Right cardiac atrium (tissue), 5 donors: ENCODE measurements around the gene SLC8A2. TPM values are rescaled to one million over a fixed set of nuclear protein-coding genes. Genes with fewer than 3 reads are reported as not detected.
A peak's percentile ranks its signal among the peaks of the same experiment; 100 is the strongest.

Experiments used
- ATAC-seq, 2 donors: fragments of 200-7000 bp; cut with Tn5 transposase; one replicate each; pipeline versions ENCODE4 v1.8.0 to v1.9.1; 2020; ENCODE audit warnings: moderate library complexity in 2 of 2, mild to moderate bottlenecking in 1 of 2
- DNase-seq, 3 donors: peaks; one replicate each; pipeline ENCODE4 v3.0.0-alpha.2; 2020
- H3K27ac ChIP-seq: one replicate; pipeline ENCODE4 v1.5.1; 2013; ENCODE audit warnings: mild to moderate bottlenecking, low read length, control low read depth, moderate library complexity
- H3K27me3 ChIP-seq: one replicate; pipeline ENCODE4 v1.6.1; 2013; ENCODE audit not compliant: control insufficient read depth, insufficient read depth
- H3K4me1 ChIP-seq: one replicate; pipeline ENCODE4 v1.6.1; 2013; ENCODE audit warnings: low read length; ENCODE audit not compliant: control insufficient read depth, insufficient read depth
- H3K4me3 ChIP-seq: one replicate; pipeline ENCODE4 v1.5.1; 2013; ENCODE audit warnings: low read length, control low read depth
- H3K9me3 ChIP-seq: one replicate; pipeline ENCODE4 v1.6.1; 2013; ENCODE audit warnings: low read length; ENCODE audit not compliant: control insufficient read depth
- WGBS: extraction: QIAGEN DNeasy Blood & Tissue Kit; methylation state at CpG from one replicate; pipeline ENCODE4 v1.1.7; 2013; 5-methylcytosine and 5-hydroxymethylcytosine counted together
- intact Hi-C, 4 donors: fragments of 100-400 bp; cut with DNase I; formaldehyde crosslinking; loops; one replicate each; pipeline versions ENCODE4 v1.11.0 to v1.14.0; 2022 to 2023
- polyA plus RNA-seq: library from polyadenylated mRNA; stranded (reverse); fragments of 200-250 nt; gene quantifications from one replicate; pipeline ENCODE4 v1.2.3, GENCODE V29; 2013
- total RNA-seq, 4 donors: library from RNA; stranded (reverse); fragmentation: NEBNext Ultra II Directional; extraction: Animal tissue kit (Norgen Biotek cat#: 25700); gene quantifications; one replicate each; pipeline ENCODE4 v1.2.1, GENCODE V29; 2021
- donor health status: healthy with polysubstance abuse.
- donor health status: DM: no; HTN: yes; CAD: no.
- donor health status: DM: no; HTN: no; CAD: no.
- donor health status: DM: no; HTN: yes; CAD: no; lungs with severe emphysema.
- donor health status: DM: yes; HTN: yes; CAD: no.

Gene SLC8A2
- total and polyA plus RNA-seq, 5 donors = 0.09 to 0.36 (median 0.26) TPM; not detected in 2

DNA sequence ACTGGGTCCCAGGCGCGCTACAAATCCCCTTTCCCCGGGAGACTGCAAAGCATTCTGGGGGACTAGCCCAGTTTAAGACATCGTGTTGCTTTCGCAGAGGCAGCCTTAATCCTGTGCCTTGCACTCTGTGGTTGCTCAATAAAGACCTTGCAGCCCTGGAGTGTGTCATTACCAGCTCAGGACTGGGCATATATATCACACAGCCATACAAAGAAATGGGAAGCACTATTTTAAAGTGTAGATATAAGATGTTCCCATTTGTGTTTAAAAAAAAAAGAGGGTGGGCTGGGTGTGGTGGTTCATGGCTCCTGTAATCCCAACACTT is 32.1 kb upstream of the SLC8A2 start:
- Histone ChIP-seq H3K9me3 (no peaks in the 10 kb centered on the region), H3K4me1 (peaks cover 15% of the 10 kb centered on the region), H3K4me3 (no peak overlapping the region), H3K27me3 (no peaks in the 10 kb centered on the region), H3K27ac (no peak overlapping the region)
- intact Hi-C loops = loop anchor here in 1 of 4 donors (10.0 kb wide), 1 partner anchor 191 kb away; no protein-coding TSS in a partner anchor
- ATAC-seq = no peak
- no peak for DNase-seq
- WGBS = 71% methylated on average over 5 of the region's 5 CpGs

DNA sequence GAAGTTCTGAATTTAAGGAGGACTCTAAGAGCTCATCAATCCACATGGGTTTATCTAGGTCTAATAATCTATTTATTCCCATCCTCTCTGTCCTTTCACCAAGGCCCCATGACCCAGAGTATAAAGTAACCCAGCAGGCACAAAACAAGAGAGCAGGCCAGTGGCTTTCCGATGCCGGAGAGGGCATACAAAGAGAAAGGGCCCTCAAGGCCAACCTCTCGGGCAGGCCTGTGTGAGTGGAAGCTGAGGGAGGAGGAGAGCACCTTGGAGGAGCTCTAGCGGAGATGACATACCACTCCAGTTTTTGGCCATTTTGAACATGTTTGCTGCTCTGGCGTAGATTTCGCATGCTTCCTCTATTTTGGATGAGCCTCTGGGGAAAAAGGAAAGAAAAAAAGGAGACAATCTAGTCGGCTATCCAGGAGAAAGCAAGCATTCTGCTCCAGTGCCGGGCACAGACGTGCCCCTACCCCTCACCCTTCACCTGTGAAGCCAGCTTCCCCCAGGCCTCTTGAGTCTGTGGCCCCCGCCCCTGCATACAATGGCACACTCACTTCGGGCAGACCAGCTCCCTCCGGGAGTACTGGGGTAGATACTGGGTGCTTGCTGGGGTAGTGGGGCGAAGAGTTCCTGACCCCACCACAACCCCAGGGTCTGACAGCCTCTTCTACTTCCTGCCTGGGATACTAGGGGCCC is 31.6 kb upstream of the SLC8A2 start:
- no peak overlapping the region for H3K27ac ChIP-seq
- peaks cover 12% of the 10 kb centered on the region for H3K4me1 ChIP-seq
- DNase-seq (peak in 1 of 3 donors; percentile 24), ATAC-seq (no peak)
- no peaks in the 10 kb centered on the region for H3K9me3 ChIP-seq
- no peak overlapping the region for H3K4me3 ChIP-seq
- 88% methylated on average over 13 of the region's 13 CpGs for WGBS
- no peaks in the 10 kb centered on the region for H3K27me3 ChIP-seq
- intact Hi-C loops = loop anchor here in 1 of 4 donors (10.0 kb wide), 1 partner anchor 192 kb away; no protein-coding TSS in a partner anchor

DNA sequence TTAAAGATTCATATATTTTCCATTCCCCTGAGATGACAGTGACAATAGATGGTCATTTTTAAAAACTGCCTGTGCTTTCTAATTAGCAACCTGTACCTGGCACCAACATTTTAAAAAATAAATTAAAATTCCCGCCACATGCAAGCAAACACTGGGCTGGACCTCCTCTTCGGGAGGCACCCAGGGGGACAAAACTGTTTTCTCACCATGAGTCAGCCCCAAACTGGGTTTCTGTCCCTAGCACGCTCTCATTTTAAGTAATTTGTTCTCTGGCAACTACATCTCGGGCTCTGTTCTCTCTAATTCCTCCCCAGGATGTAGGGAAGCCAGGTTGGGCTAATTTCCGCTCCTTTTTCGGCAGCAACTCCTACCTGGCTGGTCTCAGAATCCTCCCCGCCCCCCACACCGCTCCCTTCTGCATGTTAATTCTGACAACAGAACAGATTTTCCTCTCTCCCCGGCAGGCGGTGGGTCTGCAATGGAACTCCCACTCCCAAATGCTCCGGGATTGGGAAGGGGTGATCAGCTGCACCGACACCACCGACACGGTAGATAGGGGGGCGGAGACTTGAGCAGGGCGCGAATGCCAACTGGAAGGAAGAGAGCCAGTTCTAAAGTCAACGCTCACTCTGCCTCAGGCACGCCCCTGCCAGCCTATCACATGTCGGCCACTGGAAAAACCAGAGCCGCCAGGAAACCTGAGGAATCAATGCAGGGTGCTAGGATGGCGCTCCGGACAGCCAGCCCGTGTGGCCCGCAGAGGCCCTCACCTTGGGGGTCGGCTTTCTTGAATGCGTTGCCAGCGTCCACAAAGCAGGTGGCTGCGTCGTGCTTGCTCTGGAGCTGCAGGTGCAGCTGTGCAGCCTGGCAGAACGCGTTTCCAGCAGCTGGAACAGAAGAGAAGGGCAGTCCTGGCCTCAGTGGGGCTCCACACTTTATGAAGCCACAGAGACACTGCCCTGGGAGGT is 28.5 kb upstream of the SLC8A2 start:
- intact Hi-C loops = loop anchor here in 1 of 4 donors (10.0 kb wide), 1 partner anchor 195 kb away; no protein-coding TSS in a partner anchor
- H3K27ac ChIP-seq = no peak overlapping the region
- WGBS = 87% methylated on average over 32 of the region's 32 CpGs
- ATAC-seq (no peak), DNase-seq (peak in 1 of 3 donors; percentile 31)
- H3K4me1 ChIP-seq = no peaks in the 10 kb centered on the region
- H3K4me3 ChIP-seq = no peak overlapping the region
- H3K9me3 ChIP-seq = no peaks in the 10 kb centered on the region
- no peaks in the 10 kb centered on the region for H3K27me3 ChIP-seq

DNA sequence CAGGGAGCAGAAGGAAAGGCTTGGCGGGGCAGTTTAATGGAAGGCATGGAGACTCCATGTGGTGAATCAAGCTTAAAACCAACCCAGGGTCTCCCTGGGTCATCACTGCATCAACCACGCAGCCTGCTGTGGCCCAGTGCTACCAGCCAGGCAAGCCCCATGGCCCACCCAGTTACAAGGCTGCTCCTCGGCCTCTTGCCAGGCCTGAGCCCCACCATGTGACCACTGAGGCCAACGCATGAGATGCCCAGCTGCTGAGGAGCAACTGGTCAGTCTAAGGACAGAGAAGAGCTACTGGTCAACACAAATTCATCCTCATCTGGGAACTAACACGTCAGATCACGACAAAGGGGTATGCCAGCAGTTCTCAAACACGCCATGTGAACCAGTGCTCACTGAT is 27.7 kb upstream of the SLC8A2 start:
- H3K4me1 ChIP-seq = no peaks in the 10 kb centered on the region
- ATAC-seq = no peak
- intact Hi-C loops = no loop called here

DNA sequence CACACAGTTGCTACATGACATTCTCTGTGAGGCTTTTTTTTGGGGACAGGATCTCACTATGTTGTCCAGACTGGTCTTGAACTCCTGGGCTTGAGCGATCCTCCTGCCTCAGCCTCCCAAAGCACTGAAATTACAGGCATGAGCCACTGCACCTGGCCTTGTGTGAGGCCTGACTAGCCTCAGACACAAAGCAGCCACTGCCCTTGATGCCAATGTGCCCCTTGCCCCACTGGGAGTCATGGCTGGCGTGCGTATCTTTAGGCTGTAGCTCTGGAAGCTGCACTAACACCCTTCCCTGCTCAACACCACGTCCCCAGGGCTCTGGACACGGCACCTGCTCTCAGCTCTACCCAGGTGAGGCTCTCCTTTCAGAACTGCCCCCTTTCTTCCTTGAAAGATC is 26.9 kb upstream of the SLC8A2 start:
- Histone ChIP-seq H3K4me1 (no peaks in the 10 kb centered on the region), H3K27ac (no peak overlapping the region), H3K4me3 (no peak overlapping the region), H3K27me3 (no peaks in the 10 kb centered on the region), H3K9me3 (no peaks in the 10 kb centered on the region)
- peak in 1 of 3 donors; percentile 1 for DNase-seq
- WGBS = 92% methylated on average over 5 of the region's 5 CpGs
- intact Hi-C loops = no loop called here
- ATAC-seq = no peak

More for the DNA sequence above, 27.7 kb upstream of the SLC8A2 start:
- H3K27me3 ChIP-seq = no peaks in the 10 kb centered on the region
- no peak for DNase-seq
- no peak overlapping the region for H3K27ac ChIP-seq
- H3K9me3 ChIP-seq = no peaks in the 10 kb centered on the region
- 90% methylated on average over 7 of the region's 7 CpGs for WGBS
- no peak overlapping the region for H3K4me3 ChIP-seq

DNA sequence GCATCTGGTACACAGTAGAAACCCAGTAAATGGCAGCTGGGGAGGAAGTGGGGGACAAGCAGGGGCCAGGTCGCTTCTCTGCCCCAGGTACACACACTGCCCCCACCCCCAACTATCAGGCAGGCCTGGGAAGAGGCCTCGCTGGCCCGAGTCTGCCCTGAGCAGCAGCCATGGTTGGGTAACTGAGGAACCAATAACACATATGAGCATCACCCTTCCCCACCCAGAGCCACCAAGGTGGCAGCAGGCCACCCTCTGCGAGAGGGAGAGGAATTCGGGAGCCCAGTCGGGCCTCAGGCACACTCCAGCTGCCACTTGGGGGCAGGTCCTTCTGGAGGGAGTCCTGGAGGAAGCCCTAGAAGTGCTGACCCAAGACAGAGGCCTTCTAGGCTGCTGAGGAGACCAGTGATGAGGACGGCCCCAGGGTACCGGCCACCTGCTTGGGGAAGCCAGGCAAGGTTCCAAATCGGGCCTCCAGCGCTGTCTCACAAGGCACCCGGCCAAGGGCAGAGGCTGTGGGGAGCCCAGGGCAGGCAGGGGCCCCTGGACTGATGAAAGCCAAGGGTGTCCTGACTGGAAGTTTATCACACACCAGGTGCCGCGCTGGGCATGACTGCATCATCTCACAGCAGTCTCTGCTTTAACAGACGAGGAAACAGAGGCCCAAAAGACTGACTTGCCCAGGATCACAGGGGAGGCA is 26.3 kb upstream of the SLC8A2 start:
- Histone ChIP-seq H3K4me1 (no peaks in the 10 kb centered on the region), H3K27me3 (no peaks in the 10 kb centered on the region), H3K27ac (no peak overlapping the region), H3K4me3 (no peak overlapping the region), H3K9me3 (no peaks in the 10 kb centered on the region)
- intact Hi-C loops = no loop called here
- ATAC-seq (no peak), DNase-seq (peak in 1 of 3 donors; percentile 64)
- 70% methylated on average over 14 of the region's 14 CpGs for WGBS

DNA sequence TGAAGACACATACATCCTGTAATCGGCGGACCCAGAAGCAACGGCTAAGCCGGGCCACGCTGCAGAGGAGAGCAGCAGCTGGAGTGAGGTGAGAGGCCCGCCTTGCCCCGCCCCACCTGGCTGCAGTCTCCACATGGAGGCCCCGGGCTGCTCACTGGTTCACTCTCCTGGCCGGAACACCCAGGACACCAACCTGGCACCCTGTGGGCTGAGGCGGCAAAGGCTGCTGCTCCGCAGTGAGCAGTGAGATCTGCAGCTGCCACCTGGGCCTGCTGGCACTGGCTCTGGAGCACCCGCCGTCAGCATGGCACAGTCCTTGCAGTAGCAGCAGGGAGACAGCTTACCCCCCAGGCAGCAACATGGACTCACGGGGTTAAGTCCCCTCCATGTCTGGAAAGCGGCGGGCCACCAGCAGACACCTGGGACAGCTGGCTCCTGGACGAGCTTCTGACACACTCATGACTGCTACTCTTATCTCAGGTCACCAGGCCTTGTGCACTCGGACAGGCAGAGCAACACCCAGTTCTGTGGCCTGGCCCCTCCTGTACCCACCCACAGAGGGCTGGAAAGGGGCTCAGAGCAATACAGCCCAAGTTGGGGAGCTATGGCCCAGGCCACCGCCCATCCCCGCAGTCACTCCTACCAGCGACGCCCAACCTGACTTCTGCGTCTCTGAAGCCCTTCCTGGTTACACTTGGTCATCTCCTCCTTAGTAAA is 25.5 kb upstream of the SLC8A2 start:
- peak in 2 of 3 donors; percentile 41 to 44 for DNase-seq

DNA sequence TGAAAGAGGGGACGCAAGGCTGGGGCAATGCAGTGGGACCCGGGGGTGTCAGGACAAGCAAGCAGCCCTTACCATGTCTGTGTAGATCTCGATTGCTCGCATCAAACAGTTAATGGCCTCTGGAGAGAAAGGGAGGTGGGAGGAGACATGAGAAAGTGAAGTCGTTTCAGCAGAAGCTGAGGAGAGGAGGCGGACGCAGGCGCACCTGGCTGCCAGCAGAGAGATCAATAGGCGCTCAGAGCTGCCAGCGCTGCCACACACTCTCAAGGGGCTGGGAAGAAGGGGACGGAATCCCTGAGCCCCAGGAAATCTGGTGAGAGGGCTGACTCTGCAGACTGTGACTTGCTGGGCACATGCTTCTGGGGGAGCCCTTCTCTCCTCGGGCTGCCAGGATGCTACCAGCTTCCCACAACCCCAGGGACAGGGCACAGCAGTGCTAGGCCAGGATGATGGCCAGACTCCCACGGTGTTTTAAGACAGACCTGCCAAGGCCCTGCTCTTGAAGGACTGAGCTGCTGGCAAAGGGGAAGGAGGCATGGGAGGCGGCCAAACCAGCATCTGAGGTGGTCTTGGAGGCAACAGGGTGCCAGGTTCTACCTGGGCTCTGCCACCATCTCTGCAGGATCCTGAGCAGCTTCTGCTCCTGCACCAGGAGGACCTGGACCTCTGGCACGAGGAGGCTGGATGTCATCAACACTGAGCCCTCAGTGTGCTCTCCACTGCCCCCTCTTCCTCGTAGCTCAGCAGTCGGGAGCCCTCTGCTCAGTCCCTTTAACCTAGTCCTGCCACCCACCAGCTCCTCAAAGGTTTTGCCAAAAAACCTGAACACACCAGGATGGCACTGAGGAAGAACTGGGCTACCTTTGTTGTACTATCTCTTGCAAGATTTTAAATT is 24.0 kb upstream of the SLC8A2 start:
- Histone ChIP-seq H3K4me3 (no peak overlapping the region), H3K27me3 (no peaks in the 10 kb centered on the region)
- 75% methylated on average over 17 of the region's 17 CpGs for WGBS

More for the DNA sequence above, 25.5 kb upstream of the SLC8A2 start:
- Histone ChIP-seq H3K4me3 (no peak overlapping the region), H3K9me3 (no peaks in the 10 kb centered on the region), H3K4me1 (no peaks in the 10 kb centered on the region), H3K27me3 (no peaks in the 10 kb centered on the region), H3K27ac (no peak overlapping the region)
- intact Hi-C loops = no loop called here
- peak in 1 of 2 donors; percentile 7 for ATAC-seq
- WGBS = 78% methylated on average over 23 of the region's 23 CpGs

DNA sequence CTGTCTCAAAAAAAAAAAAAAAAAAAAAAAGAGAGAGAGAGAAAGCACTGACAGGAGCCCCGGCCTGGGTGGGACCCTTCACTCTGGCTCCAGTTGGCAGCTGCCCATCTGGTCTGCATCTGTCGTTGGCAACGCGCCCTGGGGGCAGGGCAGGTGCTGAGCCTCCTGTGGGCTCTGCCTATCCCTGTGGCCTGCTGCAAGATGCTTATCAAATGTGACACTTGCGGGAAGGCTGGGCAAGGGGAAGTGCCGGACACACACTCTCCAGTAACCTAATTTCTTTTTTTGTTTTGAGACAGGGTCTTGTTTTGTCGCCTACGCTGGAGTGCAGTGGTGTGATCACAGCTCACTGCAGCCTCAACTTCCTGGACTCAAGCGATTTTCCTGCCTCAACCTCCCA is 23.0 kb upstream of the SLC8A2 start:
- Histone ChIP-seq H3K27me3 (no peaks in the 10 kb centered on the region), H3K4me3 (no peak overlapping the region), H3K9me3 (no peaks in the 10 kb centered on the region), H3K4me1 (no peaks in the 10 kb centered on the region), H3K27ac (no peak overlapping the region)
- intact Hi-C loops = no loop called here
- ATAC-seq (no peak), DNase-seq (peak in 2 of 3 donors; percentile 68 to 69)
- 50% methylated on average over 9 of the region's 9 CpGs for WGBS

More for the DNA sequence above, 24.0 kb upstream of the SLC8A2 start:
- intact Hi-C loops = no loop called here
- H3K4me1 ChIP-seq = no peaks in the 10 kb centered on the region
- ATAC-seq (no peak), DNase-seq (peak in 2 of 3 donors; percentile 24 to 33)
- no peaks in the 10 kb centered on the region for H3K9me3 ChIP-seq
- H3K27ac ChIP-seq = no peak overlapping the region

DNA sequence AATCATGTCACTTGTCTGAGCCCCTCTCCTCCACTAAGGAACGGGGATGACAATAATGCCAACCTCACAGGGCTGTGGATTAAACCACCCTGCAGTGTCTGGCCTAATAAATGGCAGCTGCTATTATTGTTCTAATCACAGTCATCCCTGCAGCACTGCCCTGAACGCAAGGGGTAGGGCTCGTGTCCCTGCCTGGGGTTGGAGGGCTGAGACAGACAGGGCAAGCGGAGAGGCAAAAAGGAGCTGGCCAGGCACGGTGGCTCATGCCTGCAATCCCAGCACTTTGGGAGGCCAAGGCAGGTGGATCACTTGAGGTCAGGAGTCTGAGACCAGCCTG is 22.5 kb upstream of the SLC8A2 start:
- no peak overlapping the region for H3K27ac ChIP-seq
- no peaks in the 10 kb centered on the region for H3K9me3 ChIP-seq
- DNase-seq = peak in 1 of 3 donors; percentile 29
- intact Hi-C loops = no loop called here
- no peaks in the 10 kb centered on the region for H3K4me1 ChIP-seq
- no peak for ATAC-seq
- H3K27me3 ChIP-seq = no peaks in the 10 kb centered on the region
- WGBS = 79% methylated on average over 5 of the region's 5 CpGs
- H3K4me3 ChIP-seq = no peak overlapping the region
